CD4-positive, alpha-beta T cell treated with Interleukin-2 at 100 ng/mL for 4 hours (primary cell): ENCODE results near the gene NAGLU.
A peak's percentile ranks its signal among the peaks of the same experiment; 100 is the strongest.
"Not testable (repeated sequence)": the region's sequence is repeated elsewhere in the genome, so short reads cannot be mapped to it uniquely, and the experiment has no call there.

Experiments used
- DNase-seq: peaks from one replicate; pipeline ENCODE4 v3.0.0-alpha.2; 2020; ENCODE audit warnings: low spot score

Gene NAGLU

GRCh38 chr17:42545755-42546505 is 9.9 kb downstream of the NAGLU start:
- DNase-seq: not testable (repeated sequence)

GRCh38 chr17:42547001-42547461 is 11.0 kb downstream of the NAGLU start:
- DNase-seq: no peak

- DNase-seq: no peak
These were observed 11.6 kb downstream of the NAGLU start for GRCh38 chr17:42547698-42548069.

- peak; percentile 75 for DNase-seq
These were observed 12.2 kb downstream of the NAGLU start for GRCh38 chr17:42548070-42548837.

- DNase-seq: no peak
These were observed 13.1 kb downstream of the NAGLU start for GRCh38 chr17:42548993-42549755.

GRCh38 chr17:42552736-42553135 is 16.7 kb downstream of the NAGLU start, which contains the start of gene HSD17B1:
HSD17B1 (plus strand) TSS chr17:42552923; CDS start chr17:42552934, 11 bp downstream.
- DNase-seq: not testable (repeated sequence)

GRCh38 chr17:42553161-42553818 is 17.2 kb downstream of the NAGLU start:
- DNase-seq: no peak

GRCh38 chr17:42553866-42554249 is 17.8 kb downstream of the NAGLU start:
- DNase-seq: peak; percentile 15

- DNase-seq: peak; percentile 73
These were observed 18.4 kb downstream of the NAGLU start for GRCh38 chr17:42554250-42555121.

GRCh38 chr17:42555122-42555622 is 19.1 kb downstream of the NAGLU start:
- no peak for DNase-seq

- DNase-seq: not testable (repeated sequence)
These were observed 20.0 kb downstream of the NAGLU start for GRCh38 chr17:42555961-42556617.

- DNase-seq: no peak
These were observed 23.0 kb downstream of the NAGLU start for GRCh38 chr17:42559075-42559474.

- DNase-seq: no peak
These were observed 24.2 kb downstream of the NAGLU start for GRCh38 chr17:42560246-42560645.

- DNase-seq: peak; percentile 96
These were observed 25.9 kb downstream of the NAGLU start, which contains the start of gene COASY for GRCh38 chr17:42561897-42562387. COASY (plus strand) TSS chr17:42562148; CDS start chr17:42562623, 475 bp downstream.

- DNase-seq: no peak
These were observed 26.5 kb downstream of the NAGLU start for GRCh38 chr17:42562388-42563142.

- DNase-seq: no peak
These were observed 27.1 kb downstream of the NAGLU start for GRCh38 chr17:42563143-42563509.

GRCh38 chr17:42563543-42563942 is 27.5 kb downstream of the NAGLU start:
- DNase-seq: no peak

- no peak for DNase-seq
These were observed 27.9 kb downstream of the NAGLU start for GRCh38 chr17:42563950-42564349.
